ENCODE data around the gene RNF141. TPM values are rescaled to one million over a fixed set of nuclear protein-coding genes. Genes with fewer than 3 reads are reported as not detected.

The RNF141 gene
- total RNA-seq, 1 donor from 2014 or later: 42.4 TPM

DNA sequence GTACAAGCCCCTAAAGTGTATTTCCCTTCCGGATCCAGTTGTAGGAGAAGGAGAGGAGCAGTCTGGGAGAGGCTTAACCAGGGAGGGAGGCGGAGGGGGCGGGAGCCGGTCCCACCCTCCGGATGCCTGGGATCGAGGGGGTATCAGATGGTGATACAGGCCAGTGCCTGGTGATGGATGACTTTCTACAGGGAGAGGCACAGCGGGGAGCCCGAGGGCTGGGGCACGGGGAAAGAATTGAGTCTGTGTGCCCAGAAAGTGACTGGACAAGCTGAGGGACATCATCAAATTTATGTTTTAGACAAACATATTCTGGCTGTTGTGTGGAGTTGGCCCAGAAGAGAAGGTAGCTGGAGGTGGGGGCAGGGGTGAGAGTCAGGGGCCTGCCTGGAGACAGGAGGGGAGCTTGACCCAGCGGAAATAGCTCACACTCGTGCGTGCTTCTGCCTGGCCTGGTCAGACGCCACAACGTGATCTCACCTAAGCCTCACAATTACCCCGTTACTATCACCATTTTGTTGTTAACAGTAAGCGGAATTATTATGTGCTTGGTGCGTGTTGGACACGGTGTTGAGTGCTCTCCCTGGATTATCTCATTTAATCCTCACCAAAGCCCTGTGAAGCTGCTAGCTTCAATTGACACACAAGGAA is 43.5 kb downstream of the RNF141 start:
- DNase-seq: no peak

DNA sequence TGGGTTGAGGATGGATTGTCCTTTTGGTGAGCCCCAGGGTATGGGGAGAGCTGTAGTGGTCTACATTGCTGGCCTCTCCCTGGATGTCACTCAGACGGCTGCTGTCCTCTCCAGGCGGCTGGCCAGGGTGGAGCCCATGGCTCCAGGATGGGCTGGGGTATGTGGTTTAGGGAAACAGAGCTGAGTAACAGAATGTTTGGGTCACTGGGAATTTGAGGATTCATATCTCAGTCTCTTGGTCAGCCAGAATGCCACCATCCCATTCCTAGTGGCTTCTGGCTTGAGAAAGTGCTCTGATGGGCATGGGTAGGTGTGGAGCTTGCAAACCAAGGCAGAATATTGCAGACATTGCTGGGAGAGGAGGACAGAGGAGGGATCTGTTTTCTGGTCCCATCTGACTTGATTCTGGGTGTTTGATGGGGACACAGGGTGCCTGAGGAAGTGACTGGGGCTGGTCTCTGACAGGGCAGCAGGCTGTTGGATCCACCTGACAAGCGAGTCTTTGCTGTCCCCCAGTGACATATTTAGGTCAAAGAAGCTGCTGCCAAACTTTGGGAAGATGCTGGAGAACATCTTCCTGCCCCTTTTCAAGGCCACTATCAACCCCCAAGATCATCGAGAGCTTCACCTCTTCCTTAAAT is 44.6 kb downstream of the RNF141 start:
- no peak for DNase-seq

DNA sequence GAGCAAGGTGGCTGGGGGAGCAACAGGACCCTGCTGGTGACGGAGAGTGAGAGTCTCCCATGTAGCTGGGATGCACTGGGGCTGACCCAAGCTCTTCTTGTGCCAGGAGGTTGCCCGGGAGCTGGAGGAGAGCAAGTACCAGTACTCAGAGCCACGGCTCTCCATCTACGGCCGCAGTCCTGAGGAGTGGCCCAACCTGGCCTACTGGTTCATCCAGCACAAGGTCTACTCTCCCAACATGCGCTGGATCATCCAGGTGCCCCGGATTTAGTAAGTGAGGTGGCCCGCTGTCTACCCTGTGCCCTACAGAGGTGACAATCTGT is 45.6 kb downstream of the RNF141 start:
- no peak for DNase-seq

DNA sequence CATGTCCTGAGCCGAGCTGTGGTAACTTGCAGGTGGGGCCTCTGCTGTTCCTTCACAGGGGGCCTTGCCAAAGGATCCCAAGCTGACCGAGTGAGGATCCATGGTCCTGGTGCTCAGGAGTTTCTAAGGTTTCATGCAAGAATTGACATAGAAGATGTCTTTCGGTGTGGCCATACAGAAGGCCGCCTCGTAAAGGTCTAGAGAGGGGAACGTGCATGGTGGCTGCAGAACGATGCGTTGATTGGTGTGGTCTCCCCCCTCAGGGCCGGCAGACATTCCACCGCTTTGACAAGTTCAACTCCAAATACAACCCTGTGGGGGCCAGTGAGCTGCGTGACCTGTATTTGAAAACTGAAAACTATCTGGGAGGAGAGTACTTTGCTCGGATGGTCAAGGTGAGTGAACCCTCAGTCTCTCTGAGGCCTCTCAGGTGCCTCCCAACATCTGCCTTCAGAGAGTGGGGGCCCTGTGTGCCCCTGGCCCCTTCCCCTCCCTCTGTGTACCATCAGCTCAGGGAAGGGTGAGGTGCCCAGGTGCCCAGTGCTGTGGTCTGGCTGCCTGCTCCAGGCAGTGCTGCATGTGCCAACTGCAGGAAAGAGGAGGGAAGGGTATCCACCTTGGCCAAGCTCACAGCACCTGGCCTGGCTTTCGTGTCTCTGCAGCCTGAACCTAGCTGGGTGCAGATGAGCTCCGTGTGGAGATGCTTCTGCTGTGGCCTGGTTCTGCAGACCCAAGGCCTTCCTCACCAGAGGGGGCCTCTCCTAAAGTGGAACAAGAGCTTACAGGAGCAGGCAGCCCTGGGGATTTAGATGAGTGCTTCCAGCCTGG is 46.1 kb downstream of the RNF141 start:
- DNase-seq: no peak

DNA sequence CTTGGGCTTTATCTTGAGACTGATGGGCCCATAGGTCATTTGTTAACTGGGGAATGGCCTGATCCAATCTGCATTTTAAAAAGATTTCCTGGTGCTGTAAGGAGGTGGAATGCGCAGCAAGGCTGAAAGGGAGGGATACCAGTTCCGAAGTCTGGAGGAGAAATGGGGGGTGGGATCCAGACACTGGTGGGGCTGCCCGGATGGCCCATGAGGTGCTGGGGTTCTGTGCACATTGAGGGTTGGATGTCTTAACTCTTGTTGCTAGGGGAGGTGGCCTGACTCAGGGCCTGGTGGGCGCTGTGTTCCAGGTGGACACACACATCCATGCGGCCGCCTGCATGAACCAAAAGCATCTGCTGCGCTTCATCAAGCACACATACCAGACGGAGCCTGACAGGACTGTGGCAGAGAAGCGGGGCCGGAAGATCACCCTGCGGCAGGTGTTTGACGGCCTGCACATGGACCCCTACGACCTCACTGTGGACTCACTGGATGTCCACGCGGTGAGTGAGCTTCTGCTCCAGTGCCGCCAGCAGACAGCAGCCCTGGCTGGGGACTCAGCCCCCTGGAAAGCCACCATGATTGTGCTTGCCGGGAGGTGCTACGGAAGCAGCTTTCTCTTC is 47.8 kb downstream of the RNF141 start:
- DNase-seq: no peak

DNA sequence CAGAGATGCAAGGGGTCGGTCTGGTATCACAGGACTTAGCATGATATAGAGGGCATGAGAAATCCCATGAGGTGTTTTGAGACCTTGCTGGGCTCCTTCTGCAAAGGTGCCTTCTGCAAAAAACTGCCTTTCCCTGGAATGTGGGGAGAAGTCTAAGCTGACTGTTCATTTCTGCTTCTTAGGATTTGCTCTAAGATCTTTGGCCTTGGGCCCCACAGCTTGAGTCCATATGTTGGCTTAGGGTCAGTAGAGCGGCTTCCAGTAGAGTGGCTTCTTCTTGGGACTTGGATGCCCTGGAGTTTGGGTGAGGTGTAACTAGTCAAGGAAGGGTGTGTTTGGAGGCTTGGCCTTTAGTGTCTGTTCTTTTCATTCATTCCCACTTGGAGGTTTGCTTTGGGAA is 48.9 kb downstream of the RNF141 start:
- DNase-seq: no peak

DNA sequence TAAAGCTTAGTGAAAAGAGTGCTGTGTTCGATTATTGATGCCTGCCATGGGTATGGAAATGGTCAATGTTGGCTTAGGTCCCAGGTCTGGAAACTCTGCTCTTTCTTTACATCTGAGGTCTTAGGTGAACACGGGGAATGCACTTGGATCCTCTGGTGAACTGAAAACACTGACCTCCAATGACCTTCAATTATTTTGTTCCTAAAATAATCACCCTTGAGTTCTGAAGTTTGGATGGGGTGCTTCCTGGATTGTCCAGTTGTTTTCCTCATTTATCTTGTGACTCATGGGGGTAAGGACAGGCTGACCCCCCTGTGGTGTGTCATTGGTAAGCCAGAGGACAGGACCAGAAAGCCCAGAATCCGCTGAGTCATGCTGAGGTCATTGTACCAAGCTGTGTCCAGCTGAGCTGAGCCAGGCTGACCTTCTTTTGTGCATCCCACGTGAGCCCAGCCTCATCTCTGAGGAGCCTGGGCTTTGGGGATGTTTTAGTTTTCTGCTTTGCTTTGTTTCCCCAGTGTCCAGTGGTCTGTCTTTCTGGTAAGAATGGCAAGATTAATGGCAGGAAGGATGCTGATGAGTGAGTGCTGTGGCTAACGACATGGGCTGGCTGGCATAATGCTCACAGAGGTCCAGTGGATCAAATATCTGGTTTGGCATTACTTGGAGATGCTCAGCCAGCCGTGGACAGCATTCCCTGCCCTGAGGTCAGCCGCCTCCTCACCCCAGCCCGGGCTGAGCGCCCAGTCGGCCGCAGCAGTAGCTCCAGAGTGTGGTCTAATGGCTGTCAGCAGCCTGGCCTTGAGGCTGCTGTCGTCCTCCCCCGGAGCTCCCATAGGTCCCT is 50.4 kb downstream of the RNF141 start:
- peak; percentile 93 for DNase-seq

DNA sequence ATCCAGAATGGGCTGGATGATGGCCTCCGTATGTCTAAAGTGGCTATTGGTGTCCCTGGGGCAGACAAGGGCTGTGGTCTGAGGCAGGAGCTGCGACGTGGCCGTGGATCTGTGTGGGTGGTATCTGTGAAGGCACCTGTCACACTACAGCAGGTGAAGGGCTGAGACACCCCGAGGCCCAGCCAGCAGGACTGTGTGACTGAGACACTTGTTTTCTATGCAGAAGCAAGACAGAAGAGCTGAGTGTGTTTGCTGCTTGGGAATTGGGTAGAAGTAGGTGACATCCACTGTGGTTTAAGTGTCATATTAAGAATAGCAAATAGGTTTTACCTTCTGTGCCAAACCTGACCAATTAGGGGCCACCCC is 51.0 kb downstream of the RNF141 start:
- DNase-seq: no peak

DNA sequence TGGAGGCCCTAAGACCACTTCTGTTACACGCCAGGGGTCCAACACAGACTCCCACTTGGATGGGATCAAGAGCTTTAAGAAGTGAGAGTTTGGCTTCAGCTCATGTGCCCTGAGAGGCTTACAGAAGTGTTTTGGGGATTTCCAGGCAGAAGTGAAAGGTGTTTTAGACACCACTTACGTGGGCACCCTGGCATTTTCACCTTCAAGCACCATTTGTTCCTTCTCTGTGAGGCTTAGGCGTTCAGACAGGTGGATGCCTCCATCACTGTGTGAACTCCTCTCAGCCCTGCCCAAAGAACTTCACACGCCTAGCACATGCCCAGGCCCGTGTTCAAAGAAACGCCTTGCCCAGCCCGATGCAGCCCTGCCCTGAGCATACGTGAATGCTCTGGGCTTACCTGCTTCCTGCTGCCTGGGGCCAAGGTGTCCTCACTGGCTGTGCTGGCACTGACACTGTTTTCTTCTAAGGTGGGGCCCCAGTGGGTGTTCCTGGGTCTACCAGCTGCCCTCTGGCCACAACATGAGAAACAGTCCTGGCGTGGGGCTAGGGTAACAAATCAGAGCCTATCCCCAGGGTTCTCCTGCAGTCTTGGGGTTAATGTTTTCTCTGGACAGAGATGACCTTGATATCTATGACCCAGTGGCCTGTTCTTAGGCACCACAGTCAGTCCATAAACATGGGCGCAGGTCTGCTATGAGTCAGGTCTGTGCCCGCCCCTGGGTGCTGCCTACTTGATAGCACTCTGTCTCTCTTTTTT is 51.9 kb downstream of the RNF141 start:
- DNase-seq: no peak

DNA sequence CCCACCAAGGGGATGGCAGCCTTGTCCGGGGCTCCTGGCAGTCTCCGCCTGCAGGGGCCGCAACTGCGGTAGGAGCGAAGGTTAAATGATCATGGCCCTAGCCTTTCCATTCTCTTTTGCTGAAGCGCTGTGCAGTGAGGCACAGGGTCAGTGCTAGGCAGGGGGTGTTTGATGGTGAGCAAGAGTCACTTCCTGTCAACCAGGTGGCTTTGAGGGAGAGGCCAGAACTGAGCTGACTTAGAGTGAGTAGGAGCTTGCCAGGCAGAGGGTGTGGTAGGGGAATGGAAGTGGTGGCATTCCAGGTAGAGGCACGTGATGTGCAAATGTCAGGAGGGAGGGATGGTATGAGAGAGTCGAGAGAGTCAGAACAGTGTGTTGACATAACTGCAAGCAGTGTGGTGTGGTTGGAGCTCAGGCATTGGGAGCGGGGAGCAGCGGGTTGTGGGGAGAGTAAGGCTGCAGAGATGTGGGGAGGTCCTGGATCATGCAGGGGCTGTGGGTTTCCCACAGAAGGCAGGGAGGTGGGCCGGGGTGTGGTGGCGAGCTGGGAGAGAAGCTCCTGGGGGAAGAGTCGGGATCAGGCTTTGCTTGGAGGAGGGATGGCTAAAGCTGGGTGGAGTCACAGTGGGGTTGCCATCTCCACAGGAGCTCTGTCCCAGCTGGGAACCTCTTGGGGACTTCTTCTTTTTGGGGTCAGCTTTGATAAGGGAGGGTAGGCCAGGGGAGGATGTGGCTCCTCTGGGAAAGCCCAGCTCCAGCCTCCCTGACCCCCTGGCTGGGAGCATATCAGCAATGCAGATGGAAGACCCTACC is 52.7 kb downstream of the RNF141 start:
- DNase-seq: no peak

DNA sequence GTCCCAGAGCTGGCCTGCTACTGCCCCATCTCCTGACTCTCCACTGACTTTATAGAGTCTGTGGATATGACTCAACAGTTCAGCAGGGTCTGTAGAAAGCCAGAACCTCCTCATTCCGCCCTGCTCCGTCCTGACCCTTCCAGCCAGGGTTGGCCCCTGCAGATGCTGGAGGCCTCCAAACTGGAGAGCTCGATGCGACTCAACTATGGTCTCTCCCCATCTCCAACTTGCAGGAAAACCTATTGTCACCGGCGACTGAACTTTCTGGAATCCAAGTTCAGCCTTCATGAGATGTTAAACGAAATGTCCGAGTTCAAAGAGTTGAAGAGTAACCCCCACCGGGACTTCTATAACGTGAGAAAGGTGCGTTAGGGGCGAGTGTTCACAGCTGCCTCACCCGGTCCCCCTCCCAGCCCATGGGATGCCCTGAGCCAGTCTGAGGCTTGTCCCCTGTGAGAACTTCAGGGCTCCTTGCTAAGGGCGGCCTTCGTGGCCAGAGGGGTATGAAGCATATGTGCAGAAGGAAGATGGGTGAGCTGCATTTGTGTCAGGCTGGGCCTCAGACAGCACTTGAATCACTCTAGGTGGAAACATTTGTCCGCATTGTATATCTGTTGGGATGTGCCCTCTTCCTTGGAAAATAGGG is 53.9 kb downstream of the RNF141 start:
- no peak for DNase-seq

DNA sequence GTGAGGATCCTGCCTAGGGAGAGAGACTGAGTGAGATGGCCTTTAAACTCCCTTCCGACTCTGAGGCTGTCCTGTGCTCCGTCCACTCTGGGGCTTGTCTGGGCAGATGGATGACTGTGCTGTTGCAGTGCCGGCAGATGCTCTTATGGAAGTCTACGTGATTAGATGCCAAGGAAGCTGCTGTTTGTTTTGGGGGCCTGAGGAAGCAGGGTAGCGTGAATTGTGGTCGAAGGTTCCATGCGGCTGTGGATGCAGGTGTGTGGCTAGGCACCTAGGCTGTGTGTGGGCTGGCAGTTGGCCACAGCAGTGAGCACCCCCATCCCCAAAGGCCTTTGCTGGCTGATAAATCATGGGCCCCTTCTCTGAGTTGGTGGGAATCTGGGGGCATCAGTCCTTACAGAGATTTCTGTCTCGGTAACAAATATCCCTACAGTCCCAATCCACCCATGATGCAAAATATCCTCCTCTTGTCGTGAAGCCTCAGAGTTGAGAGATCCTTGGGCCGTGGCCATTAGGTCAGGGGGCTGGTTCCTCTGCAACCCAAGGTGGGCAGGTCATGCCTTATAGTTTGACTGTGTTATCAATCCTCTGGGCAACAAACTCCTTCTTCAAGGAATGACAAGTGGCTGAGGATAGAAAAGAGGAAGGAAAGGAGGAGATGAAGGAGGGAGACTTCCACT is 54.7 kb downstream of the RNF141 start:
- DNase-seq: no peak

DNA sequence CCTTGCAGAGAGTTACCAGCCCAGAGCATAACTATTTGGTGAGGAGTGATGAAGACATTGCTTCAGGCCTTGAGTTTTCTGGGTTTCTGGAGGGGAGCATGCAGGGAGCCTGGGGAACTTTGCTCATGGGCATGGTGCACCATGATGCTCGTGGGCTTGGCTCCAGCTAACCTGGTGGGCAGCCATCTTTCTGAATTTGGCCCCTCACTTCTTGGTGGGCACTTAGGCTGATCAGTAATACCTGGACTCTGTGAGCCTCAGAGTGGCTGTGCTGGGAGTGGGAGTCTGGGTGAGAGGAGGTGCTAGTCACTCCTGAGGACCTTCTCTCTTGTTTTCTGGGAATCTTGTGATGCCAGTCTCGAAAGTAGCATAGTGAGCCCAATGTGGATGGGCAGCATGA is 55.3 kb downstream of the RNF141 start:
- DNase-seq: no peak

DNA sequence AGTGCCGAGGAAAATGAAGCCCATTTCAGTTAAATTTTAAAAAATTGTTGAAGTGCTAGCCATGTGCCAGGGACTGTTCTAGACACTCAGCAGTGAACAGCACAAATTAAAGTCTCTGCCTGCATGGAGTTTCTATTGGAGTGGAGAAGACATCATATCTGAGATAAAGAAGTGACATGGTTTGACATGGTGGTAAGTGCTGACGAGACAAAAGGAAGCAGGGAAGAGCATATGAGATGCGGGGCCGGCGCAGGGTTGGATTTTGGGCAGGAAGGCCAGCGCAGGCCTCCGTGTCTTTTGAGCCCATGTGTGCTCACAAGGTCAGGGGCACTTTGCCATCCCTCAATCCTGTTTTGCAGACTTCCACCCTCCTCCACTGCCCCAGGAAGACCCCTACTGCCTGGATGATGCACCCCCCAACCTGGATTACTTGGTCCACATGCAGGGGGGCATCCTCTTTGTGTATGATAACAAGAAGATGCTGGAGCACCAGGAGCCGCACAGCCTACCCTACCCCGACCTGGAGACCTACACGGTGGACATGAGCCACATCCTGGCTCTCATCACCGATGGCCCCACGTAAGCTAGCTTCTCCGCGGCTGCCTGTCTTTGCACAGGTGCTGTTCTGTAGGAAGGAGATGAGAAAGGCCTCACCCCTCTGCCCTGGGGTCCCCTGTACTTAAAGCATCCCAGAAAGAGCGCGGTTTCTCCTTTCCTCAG is 56.4 kb downstream of the RNF141 start:
- DNase-seq: no peak

DNA sequence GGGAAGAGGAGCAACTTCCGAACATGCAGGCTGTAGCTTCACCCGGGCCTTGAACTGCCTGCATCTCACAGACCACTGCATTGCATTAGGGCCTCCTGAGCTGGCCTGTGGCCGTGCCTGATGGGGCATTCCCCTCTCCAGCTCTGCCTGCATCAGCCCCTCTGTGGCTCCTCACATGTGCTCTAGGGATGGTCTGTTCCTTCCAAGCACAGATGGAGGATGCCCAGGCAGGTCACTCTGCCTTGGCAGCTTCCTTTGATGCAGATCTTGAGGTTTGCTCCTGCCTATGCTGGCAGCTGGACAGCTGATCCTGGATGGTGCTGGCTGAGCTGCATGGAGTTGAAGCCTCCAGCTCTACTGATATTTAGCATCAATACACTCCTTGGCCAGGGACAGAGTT is 57.4 kb downstream of the RNF141 start:
- no peak for DNase-seq

DNA sequence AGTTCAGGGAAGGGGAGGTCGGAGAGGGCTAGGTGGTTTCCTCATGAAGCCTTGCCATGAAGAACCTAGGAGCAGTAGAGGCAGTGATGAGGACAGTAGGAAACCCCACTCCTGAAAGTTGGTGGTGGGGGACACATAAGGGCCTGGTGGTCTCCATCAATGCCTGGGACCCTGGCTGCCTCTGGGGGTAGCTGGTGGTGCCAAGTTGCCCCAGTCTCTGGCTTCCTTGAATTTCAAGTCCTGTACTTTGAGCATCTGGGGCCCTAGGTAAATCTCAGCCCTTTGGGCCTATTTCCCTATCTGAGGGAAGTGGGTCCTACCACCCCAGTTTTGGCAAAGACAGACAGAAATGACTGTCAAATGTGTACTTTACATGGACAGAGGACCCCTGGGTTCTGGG is 57.8 kb downstream of the RNF141 start:
- no peak for DNase-seq

DNA sequence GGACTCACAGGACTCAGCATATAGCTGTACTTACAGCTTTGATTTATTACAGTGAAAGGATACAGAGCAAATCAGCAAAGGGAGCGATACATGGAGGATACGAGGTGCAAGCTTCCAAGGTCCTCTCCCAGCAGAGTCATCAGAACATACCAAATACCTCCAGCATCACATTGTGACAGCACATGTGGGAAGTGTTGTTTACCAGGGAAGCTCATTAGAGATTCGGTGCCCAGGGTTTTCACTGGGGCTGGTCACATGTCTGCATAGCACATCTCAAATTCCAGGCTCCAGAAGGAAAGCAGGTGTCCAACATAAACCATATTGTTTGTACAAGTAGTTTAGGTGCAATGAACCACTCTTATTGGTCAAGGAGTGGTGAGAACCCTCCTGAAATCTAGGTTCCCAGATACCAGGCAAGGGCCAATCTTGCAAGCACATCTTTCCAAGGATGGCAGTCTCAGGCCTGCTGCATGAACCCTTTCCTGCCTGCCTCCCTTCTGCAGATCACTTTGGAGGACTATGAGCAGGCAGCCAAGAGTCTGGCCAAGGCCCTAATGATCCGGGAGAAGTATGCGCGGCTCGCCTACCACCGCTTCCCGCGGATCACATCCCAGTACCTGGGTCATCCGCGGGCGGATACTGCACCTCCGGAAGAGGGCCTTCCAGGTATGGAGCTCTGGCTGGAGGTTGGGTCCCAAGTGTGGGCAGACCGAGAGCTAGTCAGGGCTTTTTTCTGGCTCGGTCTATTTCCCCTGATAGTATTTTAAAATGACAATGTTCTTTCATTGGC is 59.2 kb downstream of the RNF141 start:
- no peak for DNase-seq

DNA sequence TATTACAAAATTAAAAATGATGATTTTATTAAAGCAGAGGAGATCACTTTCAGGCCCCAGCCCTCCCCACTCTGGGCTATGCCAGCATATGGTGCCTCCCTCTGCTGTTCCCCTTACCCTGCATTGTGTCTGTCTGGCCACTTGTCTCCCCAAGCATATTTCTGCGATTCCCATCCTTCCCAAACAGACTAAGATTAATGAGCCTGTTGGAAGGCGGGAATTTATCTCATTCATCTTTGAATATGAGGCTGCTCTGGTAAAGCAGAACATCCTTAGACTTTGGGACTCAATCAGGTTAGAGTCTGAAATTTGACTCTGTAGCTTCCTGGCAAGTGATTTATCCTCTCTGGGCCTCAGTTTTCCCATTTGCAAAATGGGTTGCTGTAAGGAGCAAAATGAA is 60.2 kb downstream of the RNF141 start:
- DNase-seq: no peak

Data from dermis blood vessel endothelial cell (primary cell).